ENCODE measurements around the gene FHAD1.

The FHAD1 gene

DNA sequence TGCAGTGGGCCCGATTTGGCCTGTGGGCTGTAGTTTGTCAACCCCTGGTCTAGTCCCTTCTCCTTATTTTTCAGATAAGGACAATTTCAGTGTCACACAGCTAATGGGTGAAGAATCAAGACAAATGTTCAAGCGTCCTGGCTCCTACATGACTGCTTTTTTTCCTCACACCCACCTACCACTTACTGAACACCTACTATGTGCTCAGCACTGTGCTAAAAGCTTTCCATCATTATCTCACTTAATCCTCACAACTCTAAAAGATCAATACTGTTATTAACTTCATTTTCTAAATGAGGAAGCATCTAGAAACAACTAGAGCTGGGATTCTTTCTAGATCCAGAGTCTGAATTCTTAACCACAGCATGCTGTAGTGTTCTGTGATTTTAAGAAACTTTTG, 94.2 kb downstream of the FHAD1 start:
- no peak for DNase-seq (ENCODE audit: low read depth)
- no peak for TF ChIP-seq CTCF (conservative IDR thresholded peaks at IDR 0.05; ENCODE audit: low read depth, low read length)
- H3K4me3 ChIP-seq (ENCODE audit: low read length): no peak overlapping the region

- no peak for DNase-seq (ENCODE audit: low read depth)
- no peak overlapping the region for H3K4me3 ChIP-seq (ENCODE audit: low read length)
- no peak for TF ChIP-seq CTCF (conservative IDR thresholded peaks at IDR 0.05; ENCODE audit: low read depth, low read length)
Measured at GRCh38 chr1:15341634-15342407, 94.8 kb downstream of the FHAD1 start.

GRCh38 chr1:15342408-15342967, 95.5 kb downstream of the FHAD1 start:
- H3K4me3 ChIP-seq (ENCODE audit: low read length): no peak overlapping the region
- TF ChIP-seq CTCF (conservative IDR thresholded peaks at IDR 0.05; ENCODE audit: low read depth, low read length): no peak
- no peak for DNase-seq (ENCODE audit: low read depth)

DNA sequence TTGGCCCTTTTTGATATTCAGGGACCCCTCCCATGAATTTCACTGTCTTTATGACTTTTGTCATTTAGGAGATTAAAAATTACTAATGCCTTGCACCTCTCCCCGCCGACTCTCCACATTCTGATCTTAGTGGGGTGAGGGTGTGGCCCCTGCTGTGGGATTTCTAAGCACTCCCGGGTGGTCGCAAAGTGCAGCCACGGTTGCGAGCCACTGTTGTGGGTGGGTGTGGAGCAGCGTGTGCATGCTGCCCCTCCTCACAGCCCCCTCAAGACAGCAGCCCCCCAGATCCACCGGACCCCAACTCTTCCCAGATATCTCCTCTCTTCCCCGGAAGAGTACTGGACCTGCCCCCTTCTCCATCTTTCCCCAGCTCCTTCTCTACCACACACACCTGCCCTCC, 96.1 kb downstream of the FHAD1 start:
- H3K4me3 ChIP-seq (ENCODE audit: low read length): no peak overlapping the region
- TF ChIP-seq CTCF (conservative IDR thresholded peaks at IDR 0.05; ENCODE audit: low read depth, low read length): no peak
- no peak for DNase-seq (ENCODE audit: low read depth)

DNA sequence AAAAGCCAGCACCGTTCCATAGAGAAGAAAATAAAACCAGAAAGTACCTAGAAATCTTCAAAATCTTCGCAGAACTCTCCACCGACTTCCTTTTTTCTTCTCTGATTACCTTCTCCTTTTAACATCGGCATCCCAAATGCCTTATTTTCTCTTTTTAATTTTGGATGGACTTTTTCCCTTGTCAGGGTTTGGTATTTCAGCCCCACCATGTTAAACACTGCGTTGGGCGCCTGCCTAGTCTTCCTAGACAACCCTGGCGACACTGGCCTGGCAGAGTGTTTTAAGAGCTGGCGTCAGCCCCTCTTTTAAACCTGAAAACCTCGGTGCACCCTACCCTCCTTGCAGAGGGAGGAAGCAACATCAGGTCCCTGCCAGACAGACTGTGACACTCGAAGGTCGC, 96.7 kb downstream of the FHAD1 start:
- TF ChIP-seq CTCF (conservative IDR thresholded peaks at IDR 0.05; ENCODE audit: low read depth, low read length): no peak
- H3K4me3 ChIP-seq (ENCODE audit: low read length): no peak overlapping the region
- no peak for DNase-seq (ENCODE audit: low read depth)

DNA sequence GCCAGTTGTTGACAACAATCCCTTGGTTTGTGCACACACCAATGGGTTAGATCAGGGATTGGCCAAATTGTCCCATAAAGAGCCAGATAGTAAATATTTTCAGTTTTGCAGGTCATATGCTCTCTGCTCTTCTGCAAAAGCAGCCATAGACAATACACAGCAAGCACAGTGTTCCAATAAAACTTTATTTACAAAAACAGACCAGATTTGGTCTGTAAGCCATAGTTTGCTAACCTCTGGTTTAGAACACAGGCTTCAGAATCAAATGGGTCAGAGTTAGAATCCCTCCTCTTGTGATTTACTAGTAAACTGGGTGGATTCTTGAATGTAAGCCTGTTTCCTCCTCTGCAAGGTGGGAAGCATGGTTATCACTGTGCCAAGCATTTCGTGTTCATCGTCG, 97.4 kb downstream of the FHAD1 start:
- TF ChIP-seq CTCF (conservative IDR thresholded peaks at IDR 0.05; ENCODE audit: low read depth, low read length): no peak
- H3K4me3 ChIP-seq (ENCODE audit: low read length): no peak overlapping the region
- no peak for DNase-seq (ENCODE audit: low read depth)
